GM12872 (cell line): ENCODE measurements around the gene PPP2R3A.

Experiments
- CTCF ChIP-seq: IDR thresholded peaks from 3 replicates; pipeline ENCODE4 v1.5.1; 2011; ENCODE audit warnings: low read depth, mild to moderate bottlenecking, low read length, moderate library complexity; ENCODE audit not compliant: insufficient read depth

PPP2R3A gene

DNA sequence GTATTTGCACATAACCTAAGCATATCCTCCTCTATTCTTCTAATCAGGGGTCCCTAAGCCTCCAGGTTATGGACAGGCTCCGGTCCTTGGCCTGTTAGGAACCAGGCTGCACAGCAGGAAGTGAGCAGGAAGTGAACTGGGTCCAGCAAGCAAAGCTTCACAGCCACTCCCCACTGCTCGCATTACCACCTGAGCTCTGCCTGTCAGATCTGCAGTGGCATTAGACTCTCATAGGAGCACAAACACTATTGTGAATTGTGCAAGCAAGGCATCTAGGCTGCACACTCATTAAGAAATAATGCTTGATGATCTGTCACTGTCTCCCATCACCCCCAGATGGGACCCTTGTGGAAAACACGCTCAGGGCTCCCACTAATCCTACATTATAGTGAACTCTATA lies 220.8 kb downstream of the PPP2R3A start:
- no peak for TF ChIP-seq CTCF

DNA sequence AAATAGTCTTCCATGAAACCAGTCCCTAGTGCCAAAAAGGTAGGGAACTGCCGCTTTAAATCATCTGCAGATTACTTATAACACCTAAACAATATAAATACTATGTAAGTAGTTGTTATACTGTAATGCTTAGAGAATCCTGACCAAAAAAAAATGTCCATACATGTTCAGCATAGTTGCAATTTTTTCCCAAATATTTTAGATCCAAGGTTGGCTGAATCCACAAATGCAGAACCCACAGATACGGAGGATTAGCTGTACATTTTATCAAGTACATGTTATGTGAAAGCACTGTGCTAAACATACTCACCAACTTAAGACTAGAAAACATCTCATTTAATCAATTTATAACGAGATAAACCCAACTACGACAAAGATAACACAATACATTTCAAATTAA lies 221.3 kb downstream of the PPP2R3A start:
- TF ChIP-seq CTCF, result no peak

DNA sequence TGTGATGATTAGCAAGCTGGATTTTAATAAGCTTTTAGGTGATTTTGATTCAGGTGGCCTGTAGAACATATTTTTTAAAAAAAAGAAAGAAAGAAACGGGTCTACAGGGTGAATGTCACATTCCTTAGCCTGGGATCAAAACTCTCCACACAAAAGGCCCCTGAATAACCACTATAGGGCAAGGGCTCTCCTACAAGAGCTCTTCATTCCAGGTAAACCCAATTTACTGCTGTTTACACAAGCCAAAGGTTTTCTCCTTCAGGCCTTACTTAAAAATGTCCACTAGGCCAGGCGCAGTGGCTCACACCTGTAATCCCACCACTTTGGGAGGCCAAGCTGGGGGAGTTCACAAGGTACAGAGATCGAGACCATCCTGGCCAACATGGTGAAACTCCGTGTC lies 222.3 kb downstream of the PPP2R3A start:
- no peak for TF ChIP-seq CTCF

DNA sequence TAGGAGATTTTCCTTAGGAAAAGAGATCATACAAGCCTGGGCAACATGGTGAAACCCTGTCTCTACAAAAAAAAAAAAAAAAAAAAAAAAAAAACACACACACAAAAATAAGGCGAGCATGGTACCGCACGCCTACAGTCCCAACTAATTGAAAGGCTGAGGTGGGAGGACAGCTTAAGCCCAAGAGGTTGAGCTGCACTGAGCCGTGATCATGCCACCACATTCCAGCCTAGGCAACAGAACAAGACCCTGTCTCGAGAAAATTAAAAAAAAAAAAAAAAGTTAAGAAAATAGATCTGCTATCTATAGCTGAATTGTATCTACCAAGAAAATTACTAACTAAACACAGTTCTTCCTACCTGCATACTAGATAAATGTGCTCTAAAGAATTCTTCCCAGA lies 223.5 kb downstream of the PPP2R3A start:
- no peak for TF ChIP-seq CTCF

DNA sequence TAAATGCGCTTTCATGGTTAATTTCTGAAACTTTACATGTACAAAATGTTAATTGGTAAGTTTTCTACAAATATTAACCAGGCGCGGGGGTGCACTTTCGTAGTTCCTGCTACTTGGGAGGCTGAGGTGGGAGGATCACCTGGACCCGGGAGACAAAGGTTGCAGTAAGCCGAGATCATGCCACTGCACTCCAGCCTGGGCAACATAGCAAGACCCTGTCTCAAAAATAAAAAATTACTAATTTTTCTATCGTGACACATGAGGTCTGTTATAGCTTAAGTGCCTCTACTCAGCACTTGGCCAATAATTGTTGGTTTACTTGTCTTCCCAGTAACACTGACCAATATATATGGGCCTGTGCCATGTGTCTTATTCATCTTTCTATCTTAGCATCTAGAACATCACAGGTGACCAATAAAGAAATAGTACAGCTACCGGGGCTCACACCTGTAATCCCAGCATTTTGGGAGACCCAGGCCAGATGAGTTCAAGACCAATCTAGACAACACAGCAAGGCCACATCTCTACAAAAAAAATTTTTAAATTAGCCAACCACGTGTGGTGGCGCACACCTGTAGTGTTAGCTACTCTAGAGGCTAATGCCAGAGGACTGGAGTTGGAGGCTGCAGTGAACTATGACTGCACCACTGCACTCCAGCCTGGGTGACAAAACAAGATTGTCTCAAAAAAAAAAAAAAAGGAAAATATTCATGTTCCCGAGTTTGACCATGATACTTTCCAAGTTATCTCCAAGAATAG lies 224.5 kb downstream of the PPP2R3A start:
- no peak for TF ChIP-seq CTCF

- TF ChIP-seq CTCF, result no peak
Measured at GRCh38 chr3:136192831-136193230, 227.3 kb downstream of the PPP2R3A start.

- TF ChIP-seq CTCF, result no peak
Measured at GRCh38 chr3:136193278-136194054, 227.9 kb downstream of the PPP2R3A start.
